ENCODE results near the gene CDK9.

Gene CDK9

GRCh38 chr9:127803507-127804352, 17.9 kb downstream of the CDK9 start:
- no peak for DNase-seq (ENCODE audit: low spot score)

- DNase-seq (ENCODE audit: low spot score) = no peak
Observed at GRCh38 chr9:127805620-127806019, 19.8 kb downstream of the CDK9 start.

GRCh38 chr9:127806871-127807270, 21.0 kb downstream of the CDK9 start:
- DNase-seq (ENCODE audit: low spot score) = no peak

GRCh38 chr9:127808347-127809001, 22.6 kb downstream of the CDK9 start:
- DNase-seq (ENCODE audit: low spot score) = no peak

GRCh38 chr9:127809002-127809539, 23.2 kb downstream of the CDK9 start:
- no peak for DNase-seq (ENCODE audit: low spot score)

GRCh38 chr9:127809540-127810377, 23.9 kb downstream of the CDK9 start:
- no peak for DNase-seq (ENCODE audit: low spot score)

GRCh38 chr9:127810378-127811187, 24.7 kb downstream of the CDK9 start:
- DNase-seq (ENCODE audit: low spot score) = no peak

GRCh38 chr9:127812011-127812410, 26.2 kb downstream of the CDK9 start:
- DNase-seq (ENCODE audit: low spot score) = no peak

GRCh38 chr9:127812936-127813675, 27.3 kb downstream of the CDK9 start:
- no peak for DNase-seq (ENCODE audit: low spot score)

GRCh38 chr9:127813686-127814226, 27.9 kb downstream of the CDK9 start:
- no peak for DNase-seq (ENCODE audit: low spot score)

GRCh38 chr9:127814619-127815511, 29.0 kb downstream of the CDK9 start:
- no peak for DNase-seq (ENCODE audit: low spot score)

- DNase-seq (ENCODE audit: low spot score) = no peak
Observed at GRCh38 chr9:127815512-127816361, 29.9 kb downstream of the CDK9 start.

- DNase-seq (ENCODE audit: low spot score) = no peak
Observed at GRCh38 chr9:127816362-127816725, 30.5 kb downstream of the CDK9 start.

- no peak for DNase-seq (ENCODE audit: low spot score)
Observed at GRCh38 chr9:127816728-127817127, 30.9 kb downstream of the CDK9 start.

- DNase-seq (ENCODE audit: low spot score) = no peak
Observed at GRCh38 chr9:127817881-127818434, 32.1 kb downstream of the CDK9 start.

- DNase-seq (ENCODE audit: low spot score) = no peak
Observed at GRCh38 chr9:127818574-127818973, 32.7 kb downstream of the CDK9 start.

- peak; percentile 53 for DNase-seq (ENCODE audit: low spot score)
Observed at GRCh38 chr9:127822108-127822507, 36.3 kb downstream of the CDK9 start.
